GM12878 (cell line): ENCODE measurements around the gene ALPK1. TPM values are rescaled to one million over a fixed set of nuclear protein-coding genes. Genes with fewer than 3 reads are reported as not detected.

Experiments
- ATAC-seq: fragments of 200-7000 bp; cut with Tn5 transposase; 3 replicates; pipeline ENCODE4 v1.9.1; 2020; ENCODE audit warnings: mild to moderate bottlenecking, moderate library complexity
- BruUV-seq: library from RNA; stranded (reverse); fragments of 400-500 nt; replicated peaks from 2 replicates; lab custom pipeline; 2021; lab: Mats Ljungman, UMichigan
- CTCF ChIA-PET: fragments of 300-600 bp; sonication (Branson Sonifier 250); formaldehyde crosslinking; extraction: SDS; loops from one replicate; lab custom pipeline; 2021; ENCODE audit warnings: inconsistent platforms; lab: Yijun Ruan, JAX
- POLR2A ChIA-PET: fragments of 350-600 bp; formaldehyde crosslinking; extraction: SDS; loops from one replicate; lab custom pipeline; 2021; ENCODE audit warnings: inconsistent platforms; lab: Charles Lee
- RAD21 ChIA-PET: fragments of 300-600 bp; sonication (Branson Sonifier 250); formaldehyde crosslinking; loops from one replicate; lab custom pipeline; 2023; ENCODE audit warnings: antibody characterized with exemption; ENCODE audit not compliant: unreplicated experiment; lab: Charles Lee
- SMC1A ChIA-PET: fragments of 300-600 bp; sonication (Branson Sonifier 250); formaldehyde crosslinking; loops from one replicate; lab custom pipeline; 2023; ENCODE audit not compliant: unreplicated experiment, uncharacterized antibody; lab: Charles Lee
- DNase-seq: peaks from one replicate; pipeline ENCODE4 v3.0.0-alpha.2; 2011; ENCODE audit warnings: low read depth, low spot score
- FAIRE-seq: peaks from 3 replicates; lab custom pipeline; 2011; peaks lifted over from hg19 to GRCh38; lab: Jason Lieb, UNC
- H2AFZ ChIP-seq: 2 replicates; pipeline ENCODE4 v1.6.0; 2011; ENCODE audit warnings: low read depth, low read length, control low read depth; ENCODE audit not compliant: control insufficient read depth
- H3K27ac ChIP-seq: 2 replicates; pipeline ENCODE4 v1.5.1; 2011; ENCODE audit warnings: control low read depth; ENCODE audit not compliant: control insufficient read depth, insufficient read depth
- H3K27me3 ChIP-seq, 2 experiments: replicated peaks in 1 of 2; 2 replicates each; pipeline versions ENCODE4 v1.6.0 to v1.6.1; 2011; ENCODE audit warnings: low read length in 1 of 2; ENCODE audit not compliant: control insufficient read depth in 2 of 2, insufficient read depth in 2 of 2
- H3K36me3 ChIP-seq, 2 experiments: 2 replicates each; pipeline ENCODE4 v1.5.1; 2011; ENCODE audit warnings: low read length in 1 of 2; ENCODE audit not compliant: control insufficient read depth in 2 of 2, insufficient read depth in 2 of 2
- H3K4me1 ChIP-seq: 2 replicates; pipeline ENCODE4 v1.6.1; 2011; ENCODE audit warnings: mild to moderate bottlenecking, low read length, moderate library complexity, mixed read lengths; ENCODE audit not compliant: control insufficient read depth, insufficient read depth
- H3K4me2 ChIP-seq: 2 replicates; pipeline ENCODE4 v1.6.0; 2011; ENCODE audit warnings: control low read depth; ENCODE audit not compliant: control insufficient read depth, insufficient read depth
- H3K4me3 ChIP-seq: fragments of 200-600 bp; sonication (generic); 2 replicates; pipeline ENCODE4 v1.5.1; 2016
- H3K79me2 ChIP-seq: 2 replicates; pipeline ENCODE4 v1.6.0; 2011; ENCODE audit warnings: low read length; ENCODE audit not compliant: control insufficient read depth, insufficient read depth
- H3K9ac ChIP-seq: 2 replicates; pipeline ENCODE4 v1.8.0; 2011; ENCODE audit warnings: low read length, control low read depth, mixed read lengths; ENCODE audit not compliant: control insufficient read depth, insufficient read depth
- H3K9me3 ChIP-seq: replicated peaks from 3 replicates; pipeline ENCODE4 v1.5.1; 2011; ENCODE audit warnings: mild to moderate bottlenecking, low read length; ENCODE audit not compliant: control insufficient read depth, insufficient read depth
- H4K20me1 ChIP-seq: 2 replicates; pipeline ENCODE4 v1.6.0; 2011; ENCODE audit not compliant: control insufficient read depth, insufficient read depth
- CREM ChIP-seq: IDR thresholded peaks from 2 replicates; pipeline ENCODE4 v1.6.1; 2014; ENCODE audit warnings: antibody characterized with exemption, low read depth
- DPF2 ChIP-seq: fragments of 450-650 bp; IDR thresholded peaks from 2 replicates; pipeline ENCODE4 v1.6.1; 2017; ENCODE audit warnings: mild to moderate bottlenecking
- EP300 ChIP-seq, 2 experiments: fragments of 150-350 bp in 1 of 2; IDR thresholded peaks; 2 replicates each; pipeline ENCODE4 v1.6.1; 2011 to 2012; ENCODE audit warnings: low read depth in 2 of 2, low read length in 2 of 2, borderline replicate concordance in 1 of 2, improper control_type of control experiment in 1 of 2, inconsistent platforms in 1 of 2; ENCODE audit not compliant: control insufficient read depth in 1 of 2
- ETV6 ChIP-seq, 2 experiments: fragments of 450-650 bp in 1 of 2; IDR thresholded peaks in 1 of 2; conservative IDR thresholded peaks in 1 of 2; 2 replicates each; pipeline ENCODE4 v1.6.1; 2014; ENCODE audit warnings: antibody characterized with exemption in 1 of 2, borderline replicate concordance in 1 of 2, low read depth in 1 of 2, mild to moderate bottlenecking in 1 of 2, moderate library complexity in 1 of 2
- FOS ChIP-seq: IDR thresholded peaks from 3 replicates; pipeline ENCODE4 v1.6.1; 2011; ENCODE audit warnings: borderline replicate concordance; ENCODE audit not compliant: insufficient read length; ENCODE audit errors: extremely low read depth
- HSF1 ChIP-seq: fragments of 150-350 bp; IDR thresholded peaks from 2 replicates; pipeline ENCODE4 v1.6.1; 2014; ENCODE audit warnings: mild to moderate bottlenecking, low read depth, low read length
- MXI1 ChIP-seq: fragments of 150-350 bp; IDR thresholded peaks from 2 replicates; pipeline ENCODE4 v1.6.1; 2011; ENCODE audit warnings: low read depth, mild to moderate bottlenecking, inconsistent platforms, low read length, improper control_type of control experiment
- NBN ChIP-seq: fragments of 450-650 bp; IDR thresholded peaks from 2 replicates; pipeline ENCODE4 v1.6.1; 2016
- NRF1 ChIP-seq: conservative IDR thresholded peaks from 2 replicates; pipeline ENCODE4 v1.6.1; 2011; ENCODE audit warnings: mild to moderate bottlenecking, low read depth, low read length, improper control_type of control experiment
- PML ChIP-seq: IDR thresholded peaks from 2 replicates; pipeline ENCODE4 v1.6.1; 2012; ENCODE audit warnings: low read length, inconsistent platforms
- RCOR1 ChIP-seq: conservative IDR thresholded peaks from 2 replicates; pipeline ENCODE4 v1.6.1; 2012; ENCODE audit warnings: low read depth, low read length, improper control_type of control experiment
- RELA ChIP-seq: fragments of 450-650 bp; IDR thresholded peaks from 2 replicates; pipeline ENCODE4 v1.8.0; 2014; ENCODE audit warnings: borderline replicate concordance; ENCODE audit not compliant: partially characterized antibody
- RELB ChIP-seq: fragments of 450-650 bp; IDR thresholded peaks from 2 replicates; pipeline ENCODE4 v1.6.1; 2017; ENCODE audit warnings: low read depth, mild to moderate bottlenecking, moderate library complexity
- RUNX3 ChIP-seq: IDR thresholded peaks from 2 replicates; pipeline ENCODE4 v1.6.1; 2012; ENCODE audit warnings: low read length, inconsistent platforms
- SMARCA5 ChIP-seq: fragments of 450-650 bp; IDR thresholded peaks from 2 replicates; pipeline ENCODE4 v1.6.1; 2017; ENCODE audit warnings: mild to moderate bottlenecking
- SREBF1 ChIP-seq: IDR thresholded peaks from 2 replicates; pipeline ENCODE4 v1.6.1; 2012; ENCODE audit warnings: mild to moderate bottlenecking, low read length
- USF1 ChIP-seq: IDR thresholded peaks from 2 replicates; pipeline ENCODE4 v1.6.1; 2011; ENCODE audit warnings: borderline replicate concordance, low read depth, mild to moderate bottlenecking, moderate library complexity, mixed read lengths, low read length; ENCODE audit not compliant: insufficient read depth; ENCODE audit errors: extremely low read length
- YY1 ChIP-seq: IDR thresholded peaks from 2 replicates; pipeline ENCODE4 v1.6.1; 2011; ENCODE audit warnings: low read depth, mild to moderate bottlenecking, low read length
- ZNF274 ChIP-seq: IDR thresholded peaks from one replicate; pipeline ENCODE4 v1.8.0; 2011; ENCODE audit not compliant: insufficient read length, insufficient read depth
- WGBS: methylation state at CpG from one replicate; pipeline ENCODE4 v1.1.6; 2016; ENCODE audit warnings: low lambda C conversion rate; ENCODE audit not compliant: insufficient replicate concordance, insufficient coverage; ENCODE audit errors: missing lambda C conversion rate; 5-methylcytosine and 5-hydroxymethylcytosine counted together
- in situ Hi-C: fragments of 300-500 bp; cut with MboI; formaldehyde crosslinking; loops from 9 replicates; pipeline ENCODE4 v1.14.3; 2018; ENCODE audit warnings: mixed read lengths
- intact Hi-C: fragments of 100-400 bp; cut with micrococcal nuclease; formaldehyde crosslinking; loops from one replicate; pipeline ENCODE4 v1.14.2; 2022; ENCODE audit not compliant: unreplicated experiment
- polyA plus RNA-seq, 11 experiments: library from polyadenylated mRNA; depleted of rRNA in 4 of 11; unstranded in 6 of 11; stranded (reverse) in 5 of 11; fragments of >200 nt; fragmentation: Nextera tagmentation in 4 of 11; fragmentation: Illumina TruSeq in 1 of 11; extraction: Ambion mirVana in 4 of 11; extraction: Trizol in 1 of 11; gene quantifications; 1 replicate in 1 of 11; 2 replicates in 10 of 11; pipeline versions ENCODE4 v1.2.1 to v1.2.3, GENCODE V29; 2011 to 2016; ENCODE audit warnings: inconsistent platforms in 2 of 11, missing spikeins in 2 of 11, low read depth in 1 of 11
- total RNA-seq, 4 experiments: library from RNA; depleted of rRNA in 3 of 4; stranded (reverse); fragments of >200 nt in 3 of 4; fragmentation: Illumina TruSeq in 1 of 4; extraction: Trizol in 1 of 4; gene quantifications; 2 replicates each; pipeline versions ENCODE4 v1.2.1 to v1.2.3, GENCODE V29; 2013 to 2021

ALPK1 gene
- total and polyA plus RNA-seq, 10 of the 15 experiments (the other 5 are each of a cell fraction or from before 2014, with no cell fraction given), result 8.5 to 32.3 (median 22.6) TPM

GRCh38 chr4:112279025-112279881 is 17.9 kb upstream of the ALPK1 start:
- Histone ChIP-seq H3K79me2 (peaks cover 100% of the 10 kb centered on the region), H3K4me3 (peak overlapping the region; percentile 80), H3K4me1 (peaks cover 33% of the 10 kb centered on the region), H3K9me3 (no peaks in the 10 kb centered on the region; the same call in 2 of the 3 replicates), H3K27me3 (no peaks in the 10 kb centered on the region), H3K4me2 (peak overlapping the region; percentile 92), H4K20me1 (peaks cover 3% of the 10 kb centered on the region; the same call in 1 of the 2 replicates), H3K27ac (peak overlapping the region; percentile 99), H3K9ac (peak overlapping the region; percentile 77), H3K36me3 (peaks cover 8 to 30% of the 10 kb centered on the region in 2 experiments), H2AFZ (no peak overlapping the region)
- POLR2A ChIA-PET, result interaction anchor here (0.6 to 6.9 kb wide), 13 partner anchors 10 to 237 kb away, joined by 3 to 55 read pairs (median 4); partner anchors contain the start of genes ALPK1 and NEUROG2
- CTCF ChIA-PET, result interaction anchor here (0.7 to 4.2 kb wide), 15 partner anchors 8 to 243 kb away, joined by 3 to 22 read pairs (median 4); partner anchors contain the start of gene NEUROG2
- SMC1A ChIA-PET, result interaction anchor here (0.7 to 22.9 kb wide), 16 partner anchors 8 to 262 kb away, joined by 3 to 247 read pairs (median 7); partner anchors contain the start of genes ALPK1 and NEUROG2
- in situ Hi-C loops (no loop called here), intact Hi-C loops (no loop called here)
- RAD21 ChIA-PET, result interaction anchor here (0.7 to 14.1 kb wide), 17 partner anchors 9 to 486 kb away, joined by 3 to 151 read pairs (median 5); partner anchors contain the start of genes ALPK1 and NEUROG2
- WGBS, result 1% methylated on average over 10 of the region's 10 CpGs
- FAIRE-seq (peak; percentile 13), DNase-seq (no peak), ATAC-seq (peak; percentile 65)
- BruUV-seq, result no TSS peak
- TF ChIP-seq CREM (peak; percentile 43; the same call in 1 of the 2 replicates), MXI1 (peak; percentile 37; the same call in 1 of the 2 replicates), HSF1 (no peak), PML (no peak), FOS (no peak), RELA (no peak), YY1 (0 out of 2 replicates have a peak, but pooled peaks have one; percentile 44), SMARCA5 (no peak), DPF2 (no peak; the same call in 1 of the 2 replicates), NBN (peak; percentile 91), USF1 (no peak), RUNX3 (no peak), EP300 (IDR thresholded peaks at IDR 0.05; ENCODE audit: borderline replicate concordance in 1 of 2, control insufficient read depth in 1 of 2, low read depth in 2 of 2, low read length in 2 of 2) (peak; percentile 46 to 49; a peak in 2 of 4 replicates), ETV6 (conservative IDR thresholded peaks at IDR 0.05 in 1 of 2, IDR thresholded peaks at IDR 0.05 in 1 of 2; ENCODE audit: borderline replicate concordance in 1 of 2, low read depth in 1 of 2) (no peak), NRF1 (no peak), RCOR1 (no peak), RELB (peak; percentile 82; the same call in 1 of the 2 replicates), ZNF274 (no peak), SREBF1 (no peak)
